Endothelial cell of umbilical vein (primary cell): Measurements from ENCODE around the gene OSBPL10. TPM values are rescaled to one million over a fixed set of nuclear protein-coding genes. Genes with fewer than 3 reads are reported as not detected.

Experiments
- BruUV-seq: library from RNA; stranded (reverse); fragments of 400-500 nt; replicated peaks from 2 replicates; lab custom pipeline; 2021; lab: Mats Ljungman, UMichigan
- CTCF ChIA-PET: fragments of 300-600, 350-600 bp; sonication (Branson Sonifier 250); formaldehyde crosslinking; loops from one replicate; lab custom pipeline; 2021; ENCODE audit warnings: antibody characterized with exemption, inconsistent platforms; lab: Charles Lee
- POLR2A ChIA-PET: fragments of 300-600, 350-600 bp; sonication (Branson Sonifier 250); formaldehyde crosslinking; loops from one replicate; lab custom pipeline; 2021; ENCODE audit warnings: antibody characterized with exemption, inconsistent platforms; lab: Charles Lee
- DNase-seq: peaks from one replicate; pipeline ENCODE4 v3.0.0-alpha.2; 2011; ENCODE audit warnings: low read depth, low spot score
- FAIRE-seq: peaks from 2 replicates; lab custom pipeline; 2011; peaks lifted over from hg19 to GRCh38; lab: Jason Lieb, UNC
- H2AFZ ChIP-seq: 2 replicates; pipeline ENCODE4 v1.6.0; 2012; ENCODE audit warnings: low read depth, low read length, control low read depth, inconsistent platforms
- H3K27ac ChIP-seq: 2 replicates; pipeline ENCODE4 v1.5.1; 2011; ENCODE audit warnings: low read depth, mild to moderate bottlenecking, control low read depth, low read length, moderate library complexity; ENCODE audit not compliant: insufficient read depth
- H3K27me3 ChIP-seq, 2 experiments: 2 replicates each; pipeline versions ENCODE4 v1.6.0 to v1.6.1; 2011; ENCODE audit warnings: low read length in 2 of 2, mixed read lengths in 1 of 2; ENCODE audit not compliant: control insufficient read depth in 2 of 2, insufficient read depth in 2 of 2
- H3K36me3 ChIP-seq, 2 experiments: 2 replicates in 1 of 2; 3 replicates in 1 of 2; pipeline ENCODE4 v1.5.1; 2011; ENCODE audit warnings: low read length in 2 of 2, mild to moderate bottlenecking in 1 of 2, moderate library complexity in 1 of 2; ENCODE audit not compliant: control insufficient read depth in 2 of 2, insufficient read depth in 2 of 2; ENCODE audit errors: extremely low read depth in 1 of 2
- H3K4me1 ChIP-seq: 3 replicates; pipeline ENCODE4 v1.5.1; 2011; ENCODE audit warnings: mild to moderate bottlenecking, low read length; ENCODE audit not compliant: control insufficient read depth, insufficient read depth; ENCODE audit errors: extremely low read depth
- H3K4me2 ChIP-seq: 2 replicates; pipeline ENCODE4 v1.6.1; 2011; ENCODE audit warnings: low read length, control low read depth, mixed read lengths; ENCODE audit not compliant: insufficient read depth
- H3K4me3 ChIP-seq, 3 experiments: fragments of 200-600 bp in 1 of 3; sonication (generic), shearing (Covaris generic) in 1 of 3; replicated peaks in 1 of 3; 2 replicates each; pipeline ENCODE4 v1.5.1; 2011 to 2016; ENCODE audit warnings: control low read depth in 3 of 3, low read length in 3 of 3, mild to moderate bottlenecking in 2 of 3, inconsistent platforms in 1 of 3, low read depth in 1 of 3, moderate library complexity in 1 of 3; ENCODE audit not compliant: insufficient read depth in 1 of 3
- H3K79me2 ChIP-seq: 2 replicates; pipeline ENCODE4 v1.6.0; 2012; ENCODE audit warnings: low read length, inconsistent platforms; ENCODE audit not compliant: control insufficient read depth, insufficient read depth
- H3K9ac ChIP-seq: replicated peaks from 2 replicates; pipeline ENCODE3; 2011; ENCODE audit warnings: low read length, control low read depth; ENCODE audit not compliant: insufficient read depth; ENCODE audit errors: extremely low read depth
- H3K9me1 ChIP-seq: replicated peaks from 3 replicates; pipeline ENCODE4 v1.6.0; 2011; ENCODE audit warnings: mild to moderate bottlenecking, low read length; ENCODE audit not compliant: control insufficient read depth, insufficient read depth; ENCODE audit errors: extremely low read depth
- H3K9me3 ChIP-seq: replicated peaks from 2 replicates; pipeline ENCODE4 v1.5.1; 2012; ENCODE audit warnings: low read length, inconsistent platforms; ENCODE audit not compliant: control insufficient read depth, insufficient read depth
- H4K20me1 ChIP-seq: replicated peaks from 2 replicates; pipeline ENCODE3; 2011; ENCODE audit warnings: mild to moderate bottlenecking, low read length; ENCODE audit not compliant: control insufficient read depth, insufficient read depth; ENCODE audit errors: extremely low read depth
- EZH2 ChIP-seq: IDR thresholded peaks from 2 replicates; pipeline ENCODE4 v1.6.1; 2012; ENCODE audit warnings: borderline replicate concordance, low read depth, mild to moderate bottlenecking, moderate library complexity, low read length, inconsistent platforms; ENCODE audit not compliant: severe bottlenecking
- FOS ChIP-seq: IDR thresholded peaks from 2 replicates; pipeline ENCODE4 v1.6.1; 2011; ENCODE audit warnings: mild to moderate bottlenecking, low read length, moderate library complexity, borderline replicate concordance; ENCODE audit not compliant: insufficient read depth
- GATA2 ChIP-seq: IDR thresholded peaks from 2 replicates; pipeline ENCODE4 v1.7.0; 2011; ENCODE audit warnings: low read depth, mild to moderate bottlenecking, moderate library complexity, mixed read lengths, low read length; ENCODE audit not compliant: insufficient read length, insufficient read depth
- JUN ChIP-seq: IDR thresholded peaks from 2 replicates; pipeline ENCODE4 v1.6.1; 2011; ENCODE audit warnings: borderline replicate concordance, low read depth; ENCODE audit not compliant: insufficient read length, insufficient read depth
- MAX ChIP-seq: IDR thresholded peaks from 2 replicates; pipeline ENCODE4 v1.6.1; 2011; ENCODE audit not compliant: insufficient read depth, insufficient read length
- MYC ChIP-seq: IDR thresholded peaks from one replicate; pipeline ENCODE4 v1.6.1; 2011; ENCODE audit warnings: mild to moderate bottlenecking, low read depth, low read length
- POLR2A ChIP-seq: IDR thresholded peaks from 2 replicates; pipeline ENCODE4 v1.6.1; 2012; ENCODE audit warnings: low read depth, mild to moderate bottlenecking, control low read depth, low read length
- POLR2AphosphoS5 ChIP-seq: IDR thresholded peaks from 2 replicates; pipeline ENCODE4 v1.6.1; 2012; ENCODE audit warnings: low read depth, mild to moderate bottlenecking, control low read depth, low read length, moderate library complexity; ENCODE audit not compliant: insufficient read depth
- dilution Hi-C: fragments of 300-500 bp; cut with MboI; formaldehyde crosslinking; loops from one replicate; pipeline ENCODE4 v1.15.0; 2019; ENCODE audit warnings: low sequenced_read_pairs; ENCODE audit not compliant: extremely low pct_ligation_motif_present
- intact Hi-C: fragments of 100-400 bp; cut with micrococcal nuclease; formaldehyde crosslinking; loops from one replicate; pipeline ENCODE4 v1.10.0; 2022
- polyA plus RNA-seq, 4 experiments: library from polyadenylated mRNA; depleted of rRNA in 3 of 4; stranded (reverse) in 3 of 4; unstranded in 1 of 4; fragments of >200 nt; gene quantifications; 2 replicates each; pipeline versions ENCODE4 v1.2.1 to v1.2.3, GENCODE V29; 2011 to 2012; ENCODE audit warnings: missing spikeins in 1 of 4
- total RNA-seq: library from RNA; stranded (reverse); gene quantifications from 2 replicates; pipeline ENCODE4 v1.2.3, GENCODE V29; 2021
- TF ChIP-seq, protein P1 (sequence below), 2 donors: IDR thresholded peaks; 1 replicate in 1 of 2; 2 replicates in 1 of 2; pipeline ENCODE4 v1.5.1; 2011; ENCODE audit warnings: low read length in 2 of 2, mild to moderate bottlenecking in 2 of 2, moderate library complexity in 2 of 2, control low read depth in 1 of 2, inconsistent platforms in 1 of 2, low read depth in 1 of 2; ENCODE audit not compliant: insufficient read depth in 1 of 2; ENCODE audit errors: extremely low read depth in 1 of 2

OSBPL10 gene
- total and polyA plus RNA-seq, 2 donors (not counting 3 experiments of a cell fraction or from before 2014, with no cell fraction given): 10.8 to 47.6 TPM

DNA sequence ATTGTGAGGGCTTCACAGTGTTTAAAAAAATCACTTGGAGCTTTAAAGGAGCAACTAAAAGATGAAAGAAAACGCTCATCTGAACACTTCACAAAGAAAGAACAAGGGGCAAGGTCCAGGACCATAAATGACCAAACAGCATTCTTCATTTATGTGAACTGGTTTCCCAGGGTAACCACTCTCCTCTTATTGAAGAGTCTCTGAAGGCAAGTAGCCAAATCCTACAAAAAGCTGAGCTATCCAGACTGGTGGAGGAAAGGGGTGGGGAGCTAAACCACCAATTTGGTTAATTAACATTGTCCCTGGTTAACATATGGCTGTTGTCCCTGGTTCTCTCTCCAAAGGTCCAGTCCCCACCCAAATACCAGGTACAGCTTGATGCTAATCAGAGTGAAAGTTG, 58.1 kb downstream of the OSBPL10 start:
- no TSS peak for BruUV-seq
- Histone ChIP-seq H3K4me1 (no peaks in the 10 kb centered on the region), H3K4me3 (no peak overlapping the region), H3K4me2 (no peak overlapping the region), H3K9me1 (no peaks in the 10 kb centered on the region), H3K9me3 (no peaks in the 10 kb centered on the region), H2AFZ (no peak overlapping the region), H3K27ac (no peak overlapping the region), H3K9ac (no peak overlapping the region), H3K79me2 (peaks cover 14% of the 10 kb centered on the region), H3K36me3 (no peaks in the 10 kb centered on the region), H3K27me3 (no peaks in the 10 kb centered on the region), H4K20me1 (no peaks in the 10 kb centered on the region)
- DNase-seq (no peak), FAIRE-seq (no peak)
- POLR2A ChIA-PET: no interaction called here
- dilution Hi-C loops (no loop called here), intact Hi-C loops (no loop called here)
- no peak for TF ChIP-seq MYC
- TF ChIP-seq EZH2: no peak
- no peak for TF ChIP-seq JUN
- TF ChIP-seq MAX: no peak
- no peak for TF ChIP-seq FOS
- TF ChIP-seq POLR2A: no peak
- no peak for TF ChIP-seq GATA2
- CTCF ChIA-PET: interaction anchor here (0.7 kb wide), 1 partner anchor 14 kb away, joined by 3 read pairs; no protein-coding TSS in a partner anchor

GRCh38 chr3:31921837-31922236, 59.2 kb downstream of the OSBPL10 start:
- TF ChIP-seq MAX (no peak), FOS (no peak), POLR2AphosphoS5 (no peak), JUN (no peak), EZH2 (no peak), GATA2 (no peak), MYC (no peak), POLR2A (no peak)
- TF ChIP-seq, protein P1, sequence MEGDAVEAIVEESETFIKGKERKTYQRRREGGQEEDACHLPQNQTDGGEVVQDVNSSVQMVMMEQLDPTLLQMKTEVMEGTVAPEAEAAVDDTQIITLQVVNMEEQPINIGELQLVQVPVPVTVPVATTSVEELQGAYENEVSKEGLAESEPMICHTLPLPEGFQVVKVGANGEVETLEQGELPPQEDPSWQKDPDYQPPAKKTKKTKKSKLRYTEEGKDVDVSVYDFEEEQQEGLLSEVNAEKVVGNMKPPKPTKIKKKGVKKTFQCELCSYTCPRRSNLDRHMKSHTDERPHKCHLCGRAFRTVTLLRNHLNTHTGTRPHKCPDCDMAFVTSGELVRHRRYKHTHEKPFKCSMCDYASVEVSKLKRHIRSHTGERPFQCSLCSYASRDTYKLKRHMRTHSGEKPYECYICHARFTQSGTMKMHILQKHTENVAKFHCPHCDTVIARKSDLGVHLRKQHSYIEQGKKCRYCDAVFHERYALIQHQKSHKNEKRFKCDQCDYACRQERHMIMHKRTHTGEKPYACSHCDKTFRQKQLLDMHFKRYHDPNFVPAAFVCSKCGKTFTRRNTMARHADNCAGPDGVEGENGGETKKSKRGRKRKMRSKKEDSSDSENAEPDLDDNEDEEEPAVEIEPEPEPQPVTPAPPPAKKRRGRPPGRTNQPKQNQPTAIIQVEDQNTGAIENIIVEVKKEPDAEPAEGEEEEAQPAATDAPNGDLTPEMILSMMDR (IDR thresholded peaks at IDR 0.05; ENCODE audit: extremely low read depth in 1 of 2, insufficient read depth in 1 of 2, low read depth in 1 of 2, low read length in 2 of 2): no peak
- Histone ChIP-seq H3K4me3 (no peak overlapping the region), H4K20me1 (no peaks in the 10 kb centered on the region), H3K9me3 (no peaks in the 10 kb centered on the region), H3K27ac (no peak overlapping the region), H2AFZ (no peak overlapping the region), H3K9me1 (no peaks in the 10 kb centered on the region), H3K4me1 (no peaks in the 10 kb centered on the region), H3K4me2 (no peak overlapping the region), H3K27me3 (no peaks in the 10 kb centered on the region), H3K79me2 (peaks cover 19% of the 10 kb centered on the region), H3K36me3 (no peaks in the 10 kb centered on the region), H3K9ac (no peak overlapping the region)
- ChIA-PET POLR2A (no interaction called here), CTCF (no interaction called here)
- FAIRE-seq (no peak), DNase-seq (no peak)
- dilution Hi-C loops (no loop called here), intact Hi-C loops (no loop called here)
- no TSS peak for BruUV-seq
